Measurements from ENCODE around the gene SORL1.
A peak's percentile ranks its signal among the peaks of the same experiment; 100 is the strongest.

SORL1 gene

GRCh38 chr11:121535129-121535796 lies 83.1 kb downstream of the SORL1 start:
- DNase-seq: no peak

- no peak for DNase-seq
These were observed 84.0 kb downstream of the SORL1 start for GRCh38 chr11:121536126-121536525.

GRCh38 chr11:121538054-121538453 lies 85.9 kb downstream of the SORL1 start:
- DNase-seq: no peak

GRCh38 chr11:121539000-121539399 lies 86.9 kb downstream of the SORL1 start:
- DNase-seq: no peak

- no peak for DNase-seq
These were observed 88.5 kb downstream of the SORL1 start for GRCh38 chr11:121540627-121541026.

GRCh38 chr11:121543836-121544380 lies 91.8 kb downstream of the SORL1 start:
- DNase-seq: no peak

GRCh38 chr11:121544956-121545355 lies 92.8 kb downstream of the SORL1 start:
- DNase-seq: peak in 2 of 5 donors; percentile 6 to 21

GRCh38 chr11:121547574-121547973 lies 95.5 kb downstream of the SORL1 start:
- no peak for DNase-seq

- DNase-seq: no peak
These were observed 98.3 kb downstream of the SORL1 start for GRCh38 chr11:121550247-121551030.

- DNase-seq: no peak
These were observed 99.3 kb downstream of the SORL1 start for GRCh38 chr11:121551463-121551862.

- DNase-seq: no peak
These were observed 100.0 kb downstream of the SORL1 start for GRCh38 chr11:121552154-121552553.

- no peak for DNase-seq
These were observed 100.5 kb downstream of the SORL1 start for GRCh38 chr11:121552644-121553043.

- DNase-seq: no peak
These were observed 101.3 kb downstream of the SORL1 start for GRCh38 chr11:121553389-121553788.

- no peak for DNase-seq
These were observed 101.7 kb downstream of the SORL1 start for GRCh38 chr11:121553806-121554205.

- no peak for DNase-seq
These were observed 102.4 kb downstream of the SORL1 start for GRCh38 chr11:121554552-121554951.

- DNase-seq: no peak
These were observed 103.0 kb downstream of the SORL1 start for GRCh38 chr11:121555121-121555520.

- DNase-seq: no peak
These were observed 104.8 kb downstream of the SORL1 start for GRCh38 chr11:121556937-121557336.

GRCh38 chr11:121557348-121557747 lies 105.2 kb downstream of the SORL1 start:
- DNase-seq: no peak

GRCh38 chr11:121559606-121560200 lies 107.6 kb downstream of the SORL1 start:
- no peak for DNase-seq

- DNase-seq: no peak
These were observed 108.1 kb downstream of the SORL1 start for GRCh38 chr11:121560236-121560635.

GRCh38 chr11:121561240-121561639 lies 109.1 kb downstream of the SORL1 start:
- no peak for DNase-seq

GRCh38 chr11:121561716-121562115 lies 109.6 kb downstream of the SORL1 start:
- no peak for DNase-seq

- DNase-seq: no peak
These were observed 110.9 kb downstream of the SORL1 start for GRCh38 chr11:121563003-121563402.
